ENCODE measurements around the gene TSGA10IP.
A peak's percentile ranks its signal among the peaks of the same experiment; 100 is the strongest.

The TSGA10IP gene

DNA sequence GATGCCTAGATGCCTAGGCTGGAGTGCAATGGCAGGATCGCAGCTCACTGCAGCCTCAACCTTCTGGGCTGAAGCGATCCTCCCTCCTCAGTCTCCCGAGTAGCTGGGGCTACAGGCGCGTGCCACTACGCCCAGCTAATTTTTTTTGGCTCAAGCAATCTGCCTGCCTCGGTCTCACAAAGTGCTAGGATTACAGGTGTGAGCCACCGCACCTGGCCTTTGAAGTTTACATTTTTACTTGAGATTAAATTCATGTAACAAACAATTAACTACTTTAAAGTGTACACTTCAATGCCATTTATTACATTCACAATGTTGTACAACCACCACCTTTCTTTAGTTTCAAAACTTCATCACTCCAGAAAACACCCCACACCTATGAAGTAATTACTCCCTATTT, 41.6 kb upstream of the TSGA10IP start:
- H3K27ac ChIP-seq (ENCODE audit: low read depth, low read length, severe bottlenecking) = peak overlapping the region; percentile 75
- H3K36me3 ChIP-seq (ENCODE audit: control insufficient read depth, insufficient read depth, low read length) = no peaks in the 10 kb centered on the region
- H3K4me3 ChIP-seq (ENCODE audit: extremely low read depth, insufficient read depth, low read length, poor library complexity, severe bottlenecking) = no peak overlapping the region
- no peaks in the 10 kb centered on the region for H3K9me3 ChIP-seq (ENCODE audit: control insufficient read depth, low read length)
- H3K4me1 ChIP-seq (ENCODE audit: control insufficient read depth, insufficient read depth, low read length, poor library complexity, severe bottlenecking) = peaks cover 31% of the 10 kb centered on the region
- 74 to 86% methylated on average over 8 of the region's 8 CpGs for WGBS, 2 experiments (ENCODE audit: insufficient coverage in 2 of 2)

DNA sequence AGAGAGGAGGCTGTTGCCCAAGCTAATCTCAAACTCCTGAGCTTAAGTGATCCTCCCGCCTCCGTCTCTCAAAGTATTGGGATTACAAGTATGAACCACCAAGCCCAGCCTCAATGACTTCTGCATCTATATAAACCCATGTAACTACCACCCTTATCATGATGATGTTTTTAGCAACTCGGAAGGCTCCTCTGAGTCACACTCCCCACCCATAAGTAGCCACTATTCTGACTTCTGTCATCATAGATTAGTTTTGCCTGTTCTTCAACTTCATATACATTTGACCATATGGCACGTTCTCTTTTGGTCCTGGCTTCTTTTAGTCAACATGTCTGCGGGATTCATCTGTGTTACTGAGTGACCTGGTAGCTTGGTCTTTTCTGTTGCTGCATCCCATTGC, 38.7 kb upstream of the TSGA10IP start:
- Histone ChIP-seq H3K27ac (ENCODE audit: low read depth, low read length, severe bottlenecking) (no peak overlapping the region), H3K36me3 (ENCODE audit: control insufficient read depth, insufficient read depth, low read length) (no peaks in the 10 kb centered on the region), H3K4me3 (ENCODE audit: extremely low read depth, insufficient read depth, low read length, poor library complexity, severe bottlenecking) (no peak overlapping the region), H3K4me1 (ENCODE audit: control insufficient read depth, insufficient read depth, low read length, poor library complexity, severe bottlenecking) (peaks cover 29% of the 10 kb centered on the region), H3K9me3 (ENCODE audit: control insufficient read depth, low read length) (no peaks in the 10 kb centered on the region)
- 87 to 99% methylated on average over 5 of the region's 5 CpGs for WGBS, 2 experiments (ENCODE audit: insufficient coverage in 2 of 2)

DNA sequence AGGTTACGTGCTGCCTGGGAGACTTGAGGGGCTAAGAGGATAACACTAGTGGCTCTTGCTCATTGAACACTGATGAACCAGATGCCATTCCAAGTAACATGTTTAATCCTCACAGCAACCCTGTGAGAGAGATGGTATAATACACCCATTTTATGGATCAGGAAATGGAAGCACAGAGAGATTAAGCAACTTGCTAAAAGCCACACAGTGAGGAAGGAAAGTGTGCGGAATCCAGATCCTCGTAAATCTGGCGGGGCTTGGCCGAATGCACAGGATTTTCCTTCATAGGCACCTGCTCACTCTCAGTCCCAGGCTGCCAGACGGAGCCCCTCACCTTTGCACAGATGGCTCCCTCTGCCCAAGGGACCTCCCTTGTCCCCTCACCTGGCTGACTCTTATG, 37.4 kb upstream of the TSGA10IP start:
- Histone ChIP-seq H3K4me3 (ENCODE audit: extremely low read depth, insufficient read depth, low read length, poor library complexity, severe bottlenecking) (no peak overlapping the region), H3K4me1 (ENCODE audit: control insufficient read depth, insufficient read depth, low read length, poor library complexity, severe bottlenecking) (peaks cover 29% of the 10 kb centered on the region), H3K36me3 (ENCODE audit: control insufficient read depth, insufficient read depth, low read length) (no peaks in the 10 kb centered on the region), H3K9me3 (ENCODE audit: control insufficient read depth, low read length) (no peaks in the 10 kb centered on the region), H3K27ac (ENCODE audit: low read depth, low read length, severe bottlenecking) (no peak overlapping the region)
- 82 to 93% methylated on average over 5 to 6 of the region's 6 CpGs for WGBS, 2 experiments (ENCODE audit: insufficient coverage in 2 of 2)

DNA sequence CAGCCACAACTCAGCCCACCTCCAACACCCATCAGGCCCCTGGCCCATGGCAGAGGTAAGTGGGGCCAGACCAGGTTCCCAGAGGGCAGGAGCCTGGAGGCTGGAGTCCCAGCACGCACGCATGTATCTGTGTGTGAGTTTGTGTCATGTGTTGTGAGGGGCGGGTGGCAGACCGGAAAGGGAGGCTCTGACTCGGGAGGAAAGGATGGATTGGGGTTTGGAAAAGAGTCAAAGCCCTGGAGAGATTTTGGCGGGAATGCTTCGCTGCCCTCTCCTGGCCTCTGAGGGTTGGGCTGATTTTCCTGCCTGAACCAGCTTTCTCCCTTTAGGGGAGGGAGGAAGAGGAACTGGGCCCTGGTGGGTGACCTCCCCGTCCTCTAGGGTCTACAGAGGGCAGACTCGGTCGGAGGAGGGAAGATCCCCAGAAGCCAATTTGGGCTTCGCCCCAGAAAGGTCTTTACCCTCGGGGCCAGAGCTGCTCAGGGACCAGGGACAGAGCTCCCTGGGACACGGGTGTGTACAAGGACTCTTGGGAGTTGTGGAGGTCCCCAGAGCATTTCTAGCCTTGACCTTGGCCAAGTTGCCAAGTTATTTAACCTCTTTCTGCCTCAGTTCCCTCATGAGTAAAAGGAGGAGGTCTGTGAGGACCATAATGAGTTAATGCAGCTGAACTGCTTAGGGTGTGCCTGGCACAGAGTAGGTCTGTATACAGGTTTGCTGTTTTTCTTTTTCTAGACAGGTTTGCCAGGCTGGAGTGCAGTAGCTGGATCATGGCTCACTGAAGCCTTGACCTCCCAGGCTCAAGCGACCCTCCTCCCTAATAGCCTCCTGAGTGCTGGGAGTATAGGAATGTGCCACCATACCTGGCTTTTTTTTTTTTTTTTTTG, 33.4 kb upstream of the TSGA10IP start:
- no peaks in the 10 kb centered on the region for H3K9me3 ChIP-seq (ENCODE audit: control insufficient read depth, low read length)
- peaks cover 5% of the 10 kb centered on the region for H3K36me3 ChIP-seq (ENCODE audit: control insufficient read depth, insufficient read depth, low read length)
- no peak overlapping the region for H3K27ac ChIP-seq (ENCODE audit: low read depth, low read length, severe bottlenecking)
- peaks cover 48% of the 10 kb centered on the region for H3K4me1 ChIP-seq (ENCODE audit: control insufficient read depth, insufficient read depth, low read length, poor library complexity, severe bottlenecking)
- WGBS, 2 experiments (ENCODE audit: insufficient coverage in 2 of 2) = 32 to 38% methylated on average over 12 of the region's 14 CpGs
- H3K4me3 ChIP-seq (ENCODE audit: extremely low read depth, insufficient read depth, low read length, poor library complexity, severe bottlenecking) = no peak overlapping the region

GRCh38 chr11:65912845-65913244, 32.4 kb upstream of the TSGA10IP start:
- WGBS, 2 experiments (ENCODE audit: insufficient coverage in 2 of 2) = 89 to 96% methylated on average over 3 of the region's 4 CpGs
- Histone ChIP-seq H3K4me3 (ENCODE audit: extremely low read depth, insufficient read depth, low read length, poor library complexity, severe bottlenecking) (no peak overlapping the region), H3K36me3 (ENCODE audit: control insufficient read depth, insufficient read depth, low read length) (peaks cover 14% of the 10 kb centered on the region), H3K9me3 (ENCODE audit: control insufficient read depth, low read length) (no peaks in the 10 kb centered on the region), H3K27ac (ENCODE audit: low read depth, low read length, severe bottlenecking) (peak overlapping the region; percentile 41), H3K4me1 (ENCODE audit: control insufficient read depth, insufficient read depth, low read length, poor library complexity, severe bottlenecking) (peaks cover 57% of the 10 kb centered on the region)

- Histone ChIP-seq H3K27ac (ENCODE audit: low read depth, low read length, severe bottlenecking) (peak overlapping the region; percentile 98), H3K4me1 (ENCODE audit: control insufficient read depth, insufficient read depth, low read length, poor library complexity, severe bottlenecking) (peaks cover 61% of the 10 kb centered on the region), H3K36me3 (ENCODE audit: control insufficient read depth, insufficient read depth, low read length) (peaks cover 15% of the 10 kb centered on the region), H3K9me3 (ENCODE audit: control insufficient read depth, low read length) (no peaks in the 10 kb centered on the region), H3K4me3 (ENCODE audit: extremely low read depth, insufficient read depth, low read length, poor library complexity, severe bottlenecking) (no peak overlapping the region)
- 80 to 85% methylated on average over 8 of the region's 10 CpGs for WGBS, 2 experiments (ENCODE audit: insufficient coverage in 2 of 2)
These were observed 30.0 kb upstream of the TSGA10IP start for GRCh38 chr11:65915101-65915820.

- Histone ChIP-seq H3K36me3 (ENCODE audit: control insufficient read depth, insufficient read depth, low read length) (peaks cover 20% of the 10 kb centered on the region), H3K4me1 (ENCODE audit: control insufficient read depth, insufficient read depth, low read length, poor library complexity, severe bottlenecking) (peaks cover 67% of the 10 kb centered on the region), H3K27ac (ENCODE audit: low read depth, low read length, severe bottlenecking) (peak overlapping the region; percentile 98), H3K4me3 (ENCODE audit: extremely low read depth, insufficient read depth, low read length, poor library complexity, severe bottlenecking) (peak overlapping the region; percentile 3), H3K9me3 (ENCODE audit: control insufficient read depth, low read length) (no peaks in the 10 kb centered on the region)
- 26 to 31% methylated on average over 12 to 13 of the region's 13 CpGs for WGBS, 2 experiments (ENCODE audit: insufficient coverage in 2 of 2)
These were observed 29.4 kb upstream of the TSGA10IP start for GRCh38 chr11:65915821-65916251.

- Histone ChIP-seq H3K9me3 (ENCODE audit: control insufficient read depth, low read length) (no peaks in the 10 kb centered on the region), H3K4me1 (ENCODE audit: control insufficient read depth, insufficient read depth, low read length, poor library complexity, severe bottlenecking) (peaks cover 64% of the 10 kb centered on the region), H3K27ac (ENCODE audit: low read depth, low read length, severe bottlenecking) (peak overlapping the region; percentile 98), H3K4me3 (ENCODE audit: extremely low read depth, insufficient read depth, low read length, poor library complexity, severe bottlenecking) (peak overlapping the region; percentile 3), H3K36me3 (ENCODE audit: control insufficient read depth, insufficient read depth, low read length) (peaks cover 26% of the 10 kb centered on the region)
- WGBS, 2 experiments (ENCODE audit: insufficient coverage in 2 of 2) = 91 to 100% methylated on average over 3 to 5 of the region's 7 CpGs
These were observed 28.9 kb upstream of the TSGA10IP start for GRCh38 chr11:65916391-65916790.

GRCh38 chr11:65917077-65917433, 28.2 kb upstream of the TSGA10IP start:
- Histone ChIP-seq H3K4me1 (ENCODE audit: control insufficient read depth, insufficient read depth, low read length, poor library complexity, severe bottlenecking) (peaks cover 58% of the 10 kb centered on the region), H3K4me3 (ENCODE audit: extremely low read depth, insufficient read depth, low read length, poor library complexity, severe bottlenecking) (peak overlapping the region; percentile 97), H3K9me3 (ENCODE audit: control insufficient read depth, low read length) (no peaks in the 10 kb centered on the region), H3K27ac (ENCODE audit: low read depth, low read length, severe bottlenecking) (peak overlapping the region; percentile 98), H3K36me3 (ENCODE audit: control insufficient read depth, insufficient read depth, low read length) (peaks cover 32% of the 10 kb centered on the region)
- 90 to 97% methylated on average over 1 to 3 of the region's 3 CpGs for WGBS, 2 experiments (ENCODE audit: insufficient coverage in 2 of 2)

DNA sequence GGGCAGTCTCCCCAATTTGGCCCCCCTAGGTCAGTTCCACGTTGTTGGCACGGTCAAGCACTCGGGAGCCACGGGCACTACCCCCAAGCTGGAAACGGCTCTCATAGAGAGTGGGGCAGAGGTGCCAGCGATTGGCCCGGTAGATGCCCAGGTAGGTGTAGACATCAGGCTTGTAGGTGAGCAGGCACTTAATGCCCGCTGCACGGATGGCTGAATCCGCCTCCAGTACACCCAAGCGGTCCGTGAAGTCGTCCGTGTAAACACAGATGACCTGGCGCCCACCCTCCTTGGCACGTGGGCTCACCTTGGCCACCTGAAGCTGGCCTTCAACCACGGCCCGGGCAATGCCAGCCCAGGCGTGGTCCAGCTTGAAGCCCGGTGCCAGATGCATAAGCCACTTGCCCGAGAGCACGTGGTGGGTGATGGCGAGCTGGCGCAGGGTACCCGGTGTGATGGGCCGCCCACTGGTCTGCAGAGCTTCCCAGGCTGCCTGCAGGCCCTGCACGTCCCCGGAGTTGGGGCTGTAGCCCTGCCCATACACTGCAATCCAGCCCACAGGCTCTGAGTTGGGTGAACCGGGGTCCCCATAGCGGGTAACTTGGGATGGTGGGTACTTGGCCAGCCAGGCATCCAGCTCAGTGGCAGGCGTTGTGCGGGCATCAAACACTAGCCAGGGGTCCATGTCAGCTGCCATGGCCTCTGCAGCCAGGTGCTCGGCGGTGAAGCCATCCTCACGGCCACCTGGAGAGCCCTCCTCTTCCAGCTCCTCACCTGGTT, 27.7 kb upstream of the TSGA10IP start:
- H3K9me3 ChIP-seq (ENCODE audit: control insufficient read depth, low read length) = no peaks in the 10 kb centered on the region
- peaks cover 38% of the 10 kb centered on the region for H3K36me3 ChIP-seq (ENCODE audit: control insufficient read depth, insufficient read depth, low read length)
- WGBS, 2 experiments (ENCODE audit: insufficient coverage in 2 of 2) = 95 to 96% methylated on average over 30 to 35 of the region's 35 CpGs
- H3K4me3 ChIP-seq (ENCODE audit: extremely low read depth, insufficient read depth, low read length, poor library complexity, severe bottlenecking) = peak overlapping the region; percentile 97
- peaks cover 52% of the 10 kb centered on the region for H3K4me1 ChIP-seq (ENCODE audit: control insufficient read depth, insufficient read depth, low read length, poor library complexity, severe bottlenecking)
- H3K27ac ChIP-seq (ENCODE audit: low read depth, low read length, severe bottlenecking) = peak overlapping the region; percentile 98
